GM18870 (cell line): ENCODE data around the gene CD300LG.

Experiments used
- ATAC-seq: cut with Tn5 transposase; IDR thresholded peaks from one replicate; pipeline ENCODE4 v1.9.1; 2021; ENCODE audit warnings: moderate library complexity; ENCODE audit not compliant: unreplicated experiment

The CD300LG gene

GRCh38 chr17:43905400-43905984, 58.5 kb downstream of the CD300LG start:
- ATAC-seq, result no peak

DNA sequence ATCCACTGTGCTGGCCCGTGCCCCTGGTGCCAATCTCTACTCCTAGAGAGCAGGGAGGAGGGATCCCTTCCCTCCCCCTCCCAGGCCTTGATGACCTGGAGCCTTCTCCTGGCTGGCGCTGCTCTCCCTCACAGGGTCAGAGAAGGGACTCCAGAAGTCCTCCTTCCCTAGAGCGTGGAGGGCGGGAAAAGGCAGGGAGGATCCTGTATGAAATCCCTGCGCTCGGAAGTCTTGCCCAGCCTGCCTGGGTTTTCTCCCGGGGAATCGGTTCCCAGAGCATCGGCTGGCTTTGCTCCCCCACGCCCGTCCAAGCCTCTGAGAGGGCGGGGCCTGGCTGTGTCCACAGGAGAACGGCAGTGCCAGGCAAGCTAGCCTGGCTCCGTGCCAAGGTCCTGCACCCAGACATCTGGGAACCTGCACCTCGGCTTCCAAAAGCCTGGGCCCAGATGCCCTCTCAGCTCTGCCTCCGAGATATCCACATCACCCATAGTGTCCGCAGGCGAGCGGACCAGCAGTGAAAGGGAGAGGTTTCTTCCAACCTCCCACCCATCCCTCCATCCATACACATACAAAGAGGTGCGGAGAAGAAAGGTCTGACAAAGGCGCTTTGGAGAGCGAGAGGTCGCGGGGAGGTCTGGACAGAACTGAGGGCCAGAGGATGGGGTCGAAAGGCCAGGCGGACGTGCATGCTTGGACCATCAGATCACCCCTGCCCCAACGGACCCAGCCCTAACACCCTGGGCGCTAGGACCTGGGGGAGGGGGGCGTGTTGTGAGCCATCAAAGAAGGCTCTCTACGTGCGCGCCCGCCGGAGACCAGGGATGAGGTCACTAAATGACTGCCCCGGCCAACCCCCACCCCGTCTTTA, 59.2 kb downstream of the CD300LG start:
- no peak for ATAC-seq

DNA sequence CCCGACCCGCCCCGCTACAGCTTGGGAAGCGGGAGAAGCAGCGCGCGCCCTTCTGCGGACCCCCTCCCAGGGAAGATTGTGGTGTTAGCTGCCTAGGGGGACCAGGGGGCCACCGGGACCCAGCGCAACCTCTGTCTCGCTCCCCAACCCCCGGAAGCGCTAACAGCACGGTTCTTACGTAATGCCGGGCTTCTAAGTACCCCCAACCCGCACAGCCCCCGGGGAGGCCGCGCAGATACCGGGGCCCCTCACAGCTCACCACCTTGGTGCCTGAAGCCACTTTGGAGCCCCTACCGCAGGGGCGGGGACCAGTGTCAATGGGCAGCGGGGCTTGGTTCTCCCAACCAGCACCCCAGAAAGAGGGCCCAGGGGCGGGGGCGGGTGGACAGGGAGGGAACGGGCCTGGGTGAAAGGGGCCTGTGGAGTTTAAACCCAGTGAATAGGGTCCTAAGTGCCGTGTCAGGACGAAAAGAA, 60.0 kb downstream of the CD300LG start:
- no peak for ATAC-seq

GRCh38 chr17:43907425-43907981, 60.5 kb downstream of the CD300LG start, which contains the start of gene MPP2:
Gene MPP2, minus strand, starts transcription at chr17:43907536. Its CDS starts 3,076 bp downstream, at chr17:43904460.
- ATAC-seq, result no peak

GRCh38 chr17:43907998-43908721, 61.2 kb downstream of the CD300LG start:
- no peak for ATAC-seq

GRCh38 chr17:43909537-43910231, 62.7 kb downstream of the CD300LG start:
- ATAC-seq, result no peak

- no peak for ATAC-seq
These were observed 64.9 kb downstream of the CD300LG start for GRCh38 chr17:43911904-43912303.

- ATAC-seq, result no peak
These were observed 65.8 kb downstream of the CD300LG start for GRCh38 chr17:43912635-43913304.
